Measurements from ENCODE around the gene SNX27. TPM values are rescaled to one million over a fixed set of nuclear protein-coding genes. Genes with fewer than 3 reads are reported as not detected.

The SNX27 gene
- total RNA-seq, 1 donor from 2014 or later = 62.1 TPM

GRCh38 chr1:151720554-151720953, 108.7 kb downstream of the SNX27 start:
- Histone ChIP-seq H3K4me1 (peaks cover 30% of the 10 kb centered on the region), H3K27me3 (peaks cover 16% of the 10 kb centered on the region), H3K9me3 (no peaks in the 10 kb centered on the region), H3K36me3 (no peaks in the 10 kb centered on the region), H3K27ac (peak overlapping the region; percentile 76), H3K4me3 (peak overlapping the region; percentile 54)
- intact Hi-C loops (cut with DNase I) = no loop called here
- peak; percentile 45 for ATAC-seq
- TF ChIP-seq, protein P1, sequence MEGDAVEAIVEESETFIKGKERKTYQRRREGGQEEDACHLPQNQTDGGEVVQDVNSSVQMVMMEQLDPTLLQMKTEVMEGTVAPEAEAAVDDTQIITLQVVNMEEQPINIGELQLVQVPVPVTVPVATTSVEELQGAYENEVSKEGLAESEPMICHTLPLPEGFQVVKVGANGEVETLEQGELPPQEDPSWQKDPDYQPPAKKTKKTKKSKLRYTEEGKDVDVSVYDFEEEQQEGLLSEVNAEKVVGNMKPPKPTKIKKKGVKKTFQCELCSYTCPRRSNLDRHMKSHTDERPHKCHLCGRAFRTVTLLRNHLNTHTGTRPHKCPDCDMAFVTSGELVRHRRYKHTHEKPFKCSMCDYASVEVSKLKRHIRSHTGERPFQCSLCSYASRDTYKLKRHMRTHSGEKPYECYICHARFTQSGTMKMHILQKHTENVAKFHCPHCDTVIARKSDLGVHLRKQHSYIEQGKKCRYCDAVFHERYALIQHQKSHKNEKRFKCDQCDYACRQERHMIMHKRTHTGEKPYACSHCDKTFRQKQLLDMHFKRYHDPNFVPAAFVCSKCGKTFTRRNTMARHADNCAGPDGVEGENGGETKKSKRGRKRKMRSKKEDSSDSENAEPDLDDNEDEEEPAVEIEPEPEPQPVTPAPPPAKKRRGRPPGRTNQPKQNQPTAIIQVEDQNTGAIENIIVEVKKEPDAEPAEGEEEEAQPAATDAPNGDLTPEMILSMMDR (IDR thresholded peaks at IDR 0.05) = no peak
- DNase-seq = no peak

GRCh38 chr1:151720974-151721787, 109.3 kb downstream of the SNX27 start, which contains the start of gene RIIAD1:
TSS of gene RIIAD1 (plus strand) at chr1:151721522. CDS start at chr1:151721537, 15 bp downstream.
- H3K27ac ChIP-seq = peak within 1 kb of the TSS; percentile 76
- H3K4me3 ChIP-seq = peak within 1 kb of the TSS; percentile 54
- intact Hi-C loops (cut with DNase I) = no loop called here
- TF ChIP-seq, protein P1 (IDR thresholded peaks at IDR 0.05) = no peak
- H3K36me3 ChIP-seq = no peaks in the 10 kb centered on the region
- DNase-seq (no peak), ATAC-seq (peak; percentile 79)
- peaks cover 30% of the 10 kb centered on the region for H3K4me1 ChIP-seq
- no peaks in the 10 kb centered on the region for H3K9me3 ChIP-seq
- peaks cover 11% of the 10 kb centered on the region for H3K27me3 ChIP-seq

DNA sequence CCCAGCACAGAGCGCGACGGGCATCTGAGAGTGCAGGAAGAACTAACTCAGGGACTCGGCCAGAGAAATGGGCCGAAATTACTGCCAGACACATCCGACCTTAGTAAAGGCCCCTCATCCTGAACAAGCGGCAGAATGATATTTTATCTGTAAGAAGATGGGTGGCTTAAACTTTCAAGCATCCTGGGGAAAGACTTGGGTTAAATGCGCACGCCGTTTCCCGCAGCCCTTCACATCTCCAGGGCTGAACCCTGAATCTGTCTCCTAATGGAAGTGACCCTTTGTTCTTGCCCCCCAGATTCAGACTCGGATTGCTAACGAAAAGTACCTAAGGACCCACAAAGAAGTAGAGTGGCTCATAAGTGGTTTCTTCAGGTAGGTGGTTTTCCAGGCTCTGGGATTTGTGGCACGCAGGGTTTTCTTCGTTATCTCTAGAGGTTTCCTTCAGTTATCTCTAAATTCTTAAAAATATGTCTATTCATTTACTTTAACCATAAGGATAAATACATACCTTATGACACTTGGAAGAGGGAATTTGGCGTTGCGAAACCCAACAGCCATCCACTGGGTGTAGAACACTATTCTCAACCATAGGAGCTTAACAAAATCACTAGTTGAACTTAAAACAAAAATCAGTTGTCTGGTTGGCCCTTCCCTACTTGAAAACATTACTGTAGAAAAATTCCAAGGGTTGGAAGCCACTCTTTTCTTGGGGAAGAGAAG, 110.1 kb downstream of the SNX27 start:
- Histone ChIP-seq H3K36me3 (no peaks in the 10 kb centered on the region), H3K27me3 (peaks cover 5% of the 10 kb centered on the region), H3K4me1 (peaks cover 29% of the 10 kb centered on the region), H3K9me3 (no peaks in the 10 kb centered on the region), H3K27ac (no peak overlapping the region), H3K4me3 (peak overlapping the region; percentile 54)
- TF ChIP-seq, protein P1 (IDR thresholded peaks at IDR 0.05) = no peak
- intact Hi-C loops (cut with DNase I) = no loop called here
- no peak for ATAC-seq
- DNase-seq = no peak

DNA sequence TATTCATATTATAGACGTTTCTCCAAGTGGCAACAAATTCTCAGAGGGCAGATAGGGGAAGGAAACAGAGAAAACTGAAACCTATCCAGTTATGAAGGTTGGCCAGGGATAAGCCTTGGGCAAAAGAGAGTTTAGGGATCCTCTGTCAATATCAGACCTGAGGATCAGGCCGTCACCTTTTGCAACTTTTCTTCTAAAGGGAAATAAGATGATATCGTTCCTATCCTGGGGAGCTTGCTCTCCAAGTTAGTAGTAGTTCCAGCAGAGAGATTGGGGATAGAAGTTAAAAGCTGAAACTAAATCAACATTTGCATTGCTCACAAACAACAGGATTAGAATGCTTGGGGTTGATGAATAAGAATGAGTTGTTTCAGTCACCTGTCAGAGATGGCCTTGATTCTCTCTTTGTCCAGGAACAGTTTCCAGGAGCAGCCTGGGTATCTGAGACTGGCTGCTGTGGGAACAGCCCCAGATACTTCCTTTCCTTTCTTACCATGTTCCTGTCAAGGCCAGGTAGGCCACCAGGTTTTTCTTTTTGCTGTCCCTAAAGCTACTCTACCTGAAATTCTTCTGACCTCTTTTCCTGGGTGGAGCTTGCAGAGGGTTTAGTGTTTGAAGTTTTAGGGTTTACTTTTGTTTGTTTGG, 112.0 kb downstream of the SNX27 start:
- H3K4me1 ChIP-seq = peaks cover 22% of the 10 kb centered on the region
- H3K9me3 ChIP-seq = no peaks in the 10 kb centered on the region
- DNase-seq = no peak
- no peak overlapping the region for H3K27ac ChIP-seq
- no peaks in the 10 kb centered on the region for H3K27me3 ChIP-seq
- TF ChIP-seq, protein P1 (IDR thresholded peaks at IDR 0.05) = no peak
- intact Hi-C loops (cut with DNase I) = no loop called here
- ATAC-seq = no peak
- H3K4me3 ChIP-seq = no peak overlapping the region
- no peaks in the 10 kb centered on the region for H3K36me3 ChIP-seq

DNA sequence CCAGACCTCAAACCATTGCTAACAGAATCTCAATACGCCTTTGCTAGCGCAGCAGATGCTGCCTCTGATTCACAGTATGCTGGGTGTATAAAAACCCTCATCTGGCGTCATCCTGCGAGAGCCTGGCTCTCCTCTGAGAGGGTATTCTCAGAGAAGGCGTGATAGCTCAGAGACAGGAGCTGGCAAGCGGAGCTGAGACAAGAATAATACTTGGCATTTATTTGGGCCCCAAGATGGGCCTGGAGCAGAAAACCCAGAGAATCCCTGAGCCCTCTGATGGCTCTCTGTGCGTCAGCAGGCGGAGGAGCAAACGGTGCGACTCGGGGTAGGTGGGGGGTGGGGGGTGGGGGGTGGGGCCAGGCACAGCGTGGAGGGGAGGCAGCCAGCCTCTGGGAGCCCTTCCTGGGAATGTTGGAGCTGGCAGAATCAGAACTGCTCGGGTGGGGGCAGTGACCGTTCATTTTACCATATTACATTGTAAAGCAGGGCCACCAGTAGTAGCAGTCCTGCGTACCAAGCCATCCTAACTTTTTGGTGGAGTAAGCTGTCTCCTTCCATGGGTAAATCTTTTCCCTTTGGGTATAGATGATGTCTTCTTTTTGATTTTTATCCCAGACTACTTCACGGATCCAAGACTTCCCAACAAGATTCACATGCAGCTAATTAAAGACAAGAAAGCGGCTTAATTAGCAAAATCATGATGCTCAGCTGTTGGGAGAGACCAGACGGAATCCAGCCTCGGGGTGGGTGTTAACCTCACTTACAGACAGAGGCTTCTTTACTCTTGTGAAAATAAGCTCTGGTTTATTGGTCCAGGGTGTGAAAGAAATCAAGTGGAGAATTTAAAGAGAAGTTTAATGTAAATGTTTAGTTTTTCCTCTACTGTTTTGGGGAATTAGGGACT, 116.6 kb downstream of the SNX27 start:
- ATAC-seq (no peak), DNase-seq (no peak)
- H3K9me3 ChIP-seq = no peaks in the 10 kb centered on the region
- intact Hi-C loops (cut with DNase I) = no loop called here
- no peaks in the 10 kb centered on the region for H3K4me1 ChIP-seq
- H3K4me3 ChIP-seq = no peak overlapping the region
- TF ChIP-seq, protein P1 (IDR thresholded peaks at IDR 0.05) = no peak
- H3K27me3 ChIP-seq = no peaks in the 10 kb centered on the region
- no peaks in the 10 kb centered on the region for H3K36me3 ChIP-seq
- no peak overlapping the region for H3K27ac ChIP-seq
